Thoracic aorta (tissue), 2 donors: ENCODE data around the gene SUSD6. TPM values are rescaled to one million over a fixed set of nuclear protein-coding genes. Genes with fewer than 3 reads are reported as not detected.
"Not testable (repeated sequence)": the region's sequence is repeated elsewhere in the genome, so short reads cannot be mapped to it uniquely, and the experiment has no call there.

Experiments
- ATAC-seq: fragments of 150-250 bp; one replicate; pipeline ENCODE4 v1.8.0; 2017; ENCODE audit warnings: low read depth; ENCODE audit not compliant: insufficient number of reproducible peaks, low FRiP score
- DNase-seq: peaks from one replicate; pipeline ENCODE4 v3.0.0-alpha.2; 2020; ENCODE audit warnings: low spot score
- H3K27ac ChIP-seq, 2 donors: fragments of 200-600 bp; sonication (generic); 1 replicate in 1 of 2; 2 replicates in 1 of 2; pipeline ENCODE4 v1.5.1; 2016; ENCODE audit warnings: mild to moderate bottlenecking in 2 of 2, moderate library complexity in 2 of 2
- H3K27me3 ChIP-seq: fragments of 200-600 bp; sonication (generic); replicated peaks from 2 replicates; pipeline ENCODE4 v1.6.0; 2016; ENCODE audit warnings: mild to moderate bottlenecking; ENCODE audit not compliant: insufficient read depth
- H3K36me3 ChIP-seq: fragments of 200-600 bp; sonication (generic); one replicate; pipeline ENCODE4 v1.5.1; 2016
- H3K4me1 ChIP-seq, 2 donors: fragments of 200-600 bp; sonication (generic); 1 replicate in 1 of 2; 2 replicates in 1 of 2; pipeline versions ENCODE4 v1.5.1 to v1.6.0; 2016; ENCODE audit warnings: low read depth in 2 of 2, mild to moderate bottlenecking in 1 of 2; ENCODE audit not compliant: control insufficient read depth in 1 of 2
- H3K4me3 ChIP-seq: fragments of 200-600 bp; sonication (generic); 2 replicates; pipeline ENCODE4 v1.5.1; 2016; ENCODE audit warnings: mild to moderate bottlenecking
- H3K9me3 ChIP-seq: fragments of 200-600 bp; sonication (generic); 2 replicates; pipeline ENCODE4 v1.5.1; 2016
- total RNA-seq, 2 donors: library from RNA; depleted of rRNA; stranded (reverse); fragments of >200 nt; gene quantifications; one replicate each; pipeline versions ENCODE4 v1.1.0 to v1.2.3, GENCODE V29; 2016
- TF ChIP-seq, protein P1 (sequence below): fragments of 200-600 bp; sonication (generic); IDR thresholded peaks from one replicate; pipeline ENCODE4 v1.5.1; 2019; ENCODE audit warnings: antibody characterized with exemption

SUSD6 gene
- total RNA-seq, 2 donors from 2014 or later, result 51.7 to 80.1 TPM

DNA sequence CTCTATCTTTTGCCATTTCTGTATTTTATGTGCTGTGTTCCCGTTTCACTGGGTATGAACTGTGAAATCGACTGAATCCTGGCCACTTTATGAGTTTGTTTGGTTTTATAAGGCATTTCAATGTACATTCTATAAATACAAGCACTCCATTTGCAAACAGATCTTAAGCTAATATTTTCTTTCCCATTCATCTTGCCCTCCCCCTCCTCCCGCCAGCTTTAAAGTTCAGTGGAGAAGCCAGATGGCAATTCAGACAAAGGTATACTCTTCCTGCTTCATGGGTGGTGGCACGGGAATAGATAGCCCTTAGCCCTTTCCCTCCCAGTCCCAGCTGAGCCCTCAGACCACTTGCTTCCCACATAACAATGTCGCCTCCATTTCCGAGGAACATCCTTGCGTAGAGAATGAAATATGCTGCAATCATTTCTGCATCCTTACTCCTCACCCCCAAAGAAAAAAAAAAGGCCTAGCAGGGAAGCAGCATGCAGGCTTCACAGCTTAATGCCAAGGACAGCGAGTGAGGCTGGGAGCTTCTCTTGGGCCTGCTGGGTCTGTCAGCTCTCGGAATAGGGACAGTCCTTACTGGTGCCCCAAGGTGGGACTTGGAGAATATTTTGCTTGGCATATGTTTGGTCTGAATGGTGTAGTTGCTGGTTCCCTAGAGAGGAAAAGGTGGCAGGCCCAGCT is 102.7 kb downstream of the SUSD6 start:
- no peaks in the 10 kb centered on the region for H3K27me3 ChIP-seq
- ATAC-seq (no peak), DNase-seq (no peak)
- no peak overlapping the region for H3K27ac ChIP-seq
- peaks cover 2% of the 10 kb centered on the region for H3K36me3 ChIP-seq
- no peak overlapping the region for H3K4me3 ChIP-seq
- peaks cover 37 to 50% of the 10 kb centered on the region in 2 donors for H3K4me1 ChIP-seq
- H3K9me3 ChIP-seq, result no peaks in the 10 kb centered on the region
- TF ChIP-seq, protein P1, sequence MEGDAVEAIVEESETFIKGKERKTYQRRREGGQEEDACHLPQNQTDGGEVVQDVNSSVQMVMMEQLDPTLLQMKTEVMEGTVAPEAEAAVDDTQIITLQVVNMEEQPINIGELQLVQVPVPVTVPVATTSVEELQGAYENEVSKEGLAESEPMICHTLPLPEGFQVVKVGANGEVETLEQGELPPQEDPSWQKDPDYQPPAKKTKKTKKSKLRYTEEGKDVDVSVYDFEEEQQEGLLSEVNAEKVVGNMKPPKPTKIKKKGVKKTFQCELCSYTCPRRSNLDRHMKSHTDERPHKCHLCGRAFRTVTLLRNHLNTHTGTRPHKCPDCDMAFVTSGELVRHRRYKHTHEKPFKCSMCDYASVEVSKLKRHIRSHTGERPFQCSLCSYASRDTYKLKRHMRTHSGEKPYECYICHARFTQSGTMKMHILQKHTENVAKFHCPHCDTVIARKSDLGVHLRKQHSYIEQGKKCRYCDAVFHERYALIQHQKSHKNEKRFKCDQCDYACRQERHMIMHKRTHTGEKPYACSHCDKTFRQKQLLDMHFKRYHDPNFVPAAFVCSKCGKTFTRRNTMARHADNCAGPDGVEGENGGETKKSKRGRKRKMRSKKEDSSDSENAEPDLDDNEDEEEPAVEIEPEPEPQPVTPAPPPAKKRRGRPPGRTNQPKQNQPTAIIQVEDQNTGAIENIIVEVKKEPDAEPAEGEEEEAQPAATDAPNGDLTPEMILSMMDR, result no peak

DNA sequence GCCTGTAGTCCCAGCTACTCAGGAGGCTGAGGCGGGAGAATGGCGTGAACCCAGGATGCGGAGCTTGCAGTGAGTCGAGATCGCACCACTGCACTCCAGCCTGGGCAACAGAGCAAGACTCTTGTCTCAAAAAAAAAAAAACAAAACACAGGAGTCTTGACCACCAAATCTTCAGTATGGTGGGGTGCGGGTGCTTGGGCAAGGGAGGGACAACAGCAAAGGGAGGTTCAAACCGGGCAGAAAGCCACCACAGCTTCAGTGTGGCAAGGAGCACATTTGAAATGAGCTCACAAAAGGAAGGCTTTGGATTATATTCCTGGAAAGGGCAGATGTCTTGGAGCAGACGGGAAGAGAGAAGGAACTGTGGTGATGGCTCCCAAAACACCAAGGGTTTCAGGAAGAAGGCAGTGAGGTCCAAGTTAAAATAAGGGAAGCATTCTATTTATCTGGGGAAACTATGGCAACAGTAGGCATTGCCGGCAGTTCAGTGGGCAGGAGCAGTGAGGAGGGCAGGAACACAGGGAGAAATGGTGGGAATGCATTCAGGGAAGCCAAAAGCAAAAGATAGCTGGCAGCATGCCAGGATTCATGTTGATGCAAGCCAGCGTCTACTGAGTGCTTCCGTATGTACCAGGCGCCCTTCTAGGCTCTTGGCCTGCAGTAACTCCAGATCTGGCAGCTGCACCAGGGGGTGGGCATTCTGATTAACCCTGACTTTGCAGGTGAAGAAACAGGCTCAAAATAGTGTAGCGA is 104.5 kb downstream of the SUSD6 start:
- TF ChIP-seq, protein P1, result no peak
- Histone ChIP-seq H3K27me3 (no peaks in the 10 kb centered on the region), H3K36me3 (no peaks in the 10 kb centered on the region), H3K27ac (peak overlapping the region in 1 of 2 donors; percentile 45), H3K4me3 (no peak overlapping the region), H3K9me3 (no peaks in the 10 kb centered on the region), H3K4me1 (peaks cover 37 to 53% of the 10 kb centered on the region in 2 donors)
- ATAC-seq (peak; percentile 67), DNase-seq (peak; percentile 60)

DNA sequence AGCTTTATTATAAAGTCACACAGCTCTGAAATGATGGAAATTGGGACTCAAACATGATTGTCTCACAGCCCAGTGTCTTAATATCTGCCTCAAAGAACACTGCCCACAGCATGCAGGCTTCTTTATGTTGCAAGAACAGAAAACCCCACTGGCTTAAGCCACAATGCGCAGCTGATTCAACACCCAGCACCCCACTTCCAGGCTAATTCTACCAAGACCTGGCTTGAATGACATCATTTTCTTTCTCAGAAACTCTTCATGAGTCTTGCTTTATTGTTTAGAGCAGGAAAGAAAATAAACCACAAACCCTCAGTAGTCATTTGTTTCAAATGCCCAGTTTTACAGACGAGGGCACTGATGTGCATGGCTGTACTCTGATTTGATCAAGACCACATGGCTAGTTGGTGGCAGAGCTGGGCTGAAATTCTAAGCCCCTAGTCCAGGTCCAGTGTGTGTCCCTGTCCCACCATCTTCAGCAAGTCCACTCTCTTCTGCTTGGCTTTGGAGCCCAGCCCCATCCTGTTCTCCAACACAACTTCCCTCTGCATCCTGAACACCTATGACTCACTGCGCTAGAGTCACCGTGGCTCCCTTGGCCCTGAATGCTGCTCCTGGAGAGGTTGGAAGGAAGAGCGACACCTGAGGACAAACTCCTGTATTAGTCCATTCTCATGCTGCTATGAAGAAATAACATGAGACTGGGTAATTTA is 105.2 kb downstream of the SUSD6 start:
- Histone ChIP-seq H3K27ac (peak overlapping the region in 1 of 2 donors; percentile 45), H3K27me3 (no peaks in the 10 kb centered on the region), H3K4me3 (no peak overlapping the region), H3K36me3 (no peaks in the 10 kb centered on the region), H3K9me3 (no peaks in the 10 kb centered on the region), H3K4me1 (peaks cover 30 to 46% of the 10 kb centered on the region in 2 donors)
- TF ChIP-seq, protein P1, result no peak
- no peak for DNase-seq
- peak; percentile 19 for ATAC-seq

DNA sequence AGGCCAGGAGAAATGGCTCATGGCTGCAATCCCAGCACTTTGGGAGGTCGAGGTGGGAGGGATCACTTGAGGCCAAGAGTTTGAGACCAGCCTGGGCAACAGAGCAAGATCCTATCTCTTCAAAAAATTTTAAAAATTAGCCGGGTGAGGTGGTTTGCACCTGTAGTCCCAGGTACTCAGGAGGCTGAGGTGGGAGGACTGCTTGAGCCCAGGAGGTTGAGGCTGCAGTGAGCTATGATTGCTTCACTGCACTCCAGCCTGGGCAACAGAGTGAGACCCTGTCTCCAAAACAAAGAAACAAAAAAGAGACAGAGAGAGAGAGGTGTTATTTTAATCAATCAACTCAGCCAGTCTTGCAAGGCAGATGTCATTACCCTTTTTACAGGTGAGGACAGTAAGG is 107.2 kb downstream of the SUSD6 start:
- H3K4me3 ChIP-seq, DNase-seq, H3K36me3 ChIP-seq, H3K27me3 ChIP-seq, ATAC-seq, H3K9me3 ChIP-seq: not testable (repeated sequence)
- H3K27ac ChIP-seq, result peak overlapping the region in 1 of 2 donors; percentile 71
- peaks cover 16 to 26% of the 10 kb centered on the region in 2 donors for H3K4me1 ChIP-seq

DNA sequence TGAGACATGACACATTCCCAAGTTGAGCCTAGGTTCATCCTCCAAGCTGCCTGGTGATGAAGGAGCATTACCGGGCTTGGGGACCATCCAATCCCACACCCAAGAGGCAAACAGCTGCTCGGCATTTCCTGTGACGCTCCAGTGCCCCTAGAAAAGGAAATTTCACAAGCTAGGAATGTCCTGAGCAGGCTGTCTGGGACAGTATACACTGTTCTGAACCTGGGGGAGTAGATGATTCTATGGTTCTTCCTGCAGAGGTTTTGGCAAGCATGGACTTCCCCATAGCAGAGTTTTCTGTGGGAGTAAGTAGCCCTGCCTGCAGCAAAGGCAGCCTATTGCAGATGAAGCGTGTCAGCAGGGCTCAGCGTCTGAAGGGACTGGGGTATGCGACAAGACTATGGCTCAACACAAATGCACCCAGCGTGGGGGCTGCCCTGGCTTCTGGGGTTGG is 108.1 kb downstream of the SUSD6 start:
- Histone ChIP-seq H3K36me3 (no peaks in the 10 kb centered on the region), H3K27ac (peak overlapping the region; percentile 62 to 71), H3K4me1 (peaks cover 16 to 26% of the 10 kb centered on the region in 2 donors), H3K27me3 (no peaks in the 10 kb centered on the region), H3K4me3 (no peak overlapping the region), H3K9me3 (no peaks in the 10 kb centered on the region)
- TF ChIP-seq, protein P1, result no peak
- no peak for DNase-seq
- ATAC-seq, result peak; percentile 50
